Astrocyte (in vitro differentiated cells and primary cell): ENCODE results near the gene UROC1.

ENCODE experiments used
- CTCF ChIP-seq: IDR thresholded peaks from 2 replicates; pipeline ENCODE4 v1.5.1; 2011; ENCODE audit warnings: low read depth, mild to moderate bottlenecking, inconsistent platforms, low read length, moderate library complexity; ENCODE audit not compliant: insufficient read depth
- EZH2 ChIP-seq: IDR thresholded peaks from 2 replicates; pipeline ENCODE4 v1.6.1; 2012; ENCODE audit warnings: mild to moderate bottlenecking, low read length, inconsistent platforms; ENCODE audit not compliant: insufficient read depth

GRCh38 chr3:126526668-126527005 is 9.1 kb upstream of the UROC1 start:
- no peak for TF ChIP-seq CTCF
- no peak for TF ChIP-seq EZH2
